Brain microvascular endothelial cell (primary cell): ENCODE data around the gene CCDC174.

Experiments
- DNase-seq: peaks from one replicate; pipeline ENCODE4 v3.0.0-alpha.2; 2020
- H3K27ac ChIP-seq: fragments of 250-450 bp; sonication (Bioruptor Pico); 2 replicates; pipeline ENCODE4 v1.5.1; 2020; ENCODE audit warnings: mild to moderate bottlenecking, moderate library complexity
- H3K27me3 ChIP-seq: fragments of 250-450 bp; sonication (Bioruptor Pico); replicated peaks from 2 replicates; pipeline ENCODE4 v1.5.1; 2020; ENCODE audit warnings: mild to moderate bottlenecking
- H3K36me3 ChIP-seq: fragments of 250-450 bp; sonication (Bioruptor Pico); replicated peaks from 2 replicates; pipeline ENCODE4 v1.5.1; 2020; ENCODE audit warnings: mild to moderate bottlenecking
- H3K4me3 ChIP-seq: 2 replicates; pipeline ENCODE4 v1.5.1; 2011; ENCODE audit warnings: low read depth, mild to moderate bottlenecking, control low read depth, low read length, moderate library complexity
- CTCF ChIP-seq: IDR thresholded peaks from 2 replicates; pipeline ENCODE4 v1.5.1; 2011; ENCODE audit warnings: low read depth, mild to moderate bottlenecking, moderate library complexity, low read length, control low read depth, inconsistent platforms; ENCODE audit errors: missing control alignments
- in situ Hi-C: cut with HindIII; loops from 2 replicates; pipeline ENCODE4 v1.10.0; 2017; ENCODE audit warnings: low sequenced_read_pairs, low pct_ligation_motif_present

The CCDC174 gene

GRCh38 chr3:14641346-14641745 is 10.2 kb upstream of the CCDC174 start:
- in situ Hi-C loops = no loop called here
- Histone ChIP-seq H3K4me3 (no peak overlapping the region), H3K27me3 (peaks cover 10% of the 10 kb centered on the region), H3K36me3 (no peaks in the 10 kb centered on the region), H3K27ac (no peak overlapping the region)
- no peak for DNase-seq
- TF ChIP-seq CTCF = no peak

GRCh38 chr3:14645453-14645852 is 6.1 kb upstream of the CCDC174 start:
- Histone ChIP-seq H3K27ac (no peak overlapping the region), H3K4me3 (no peak overlapping the region), H3K27me3 (peaks cover 10% of the 10 kb centered on the region), H3K36me3 (no peaks in the 10 kb centered on the region)
- no peak for DNase-seq
- in situ Hi-C loops = no loop called here
- TF ChIP-seq CTCF = no peak

- Histone ChIP-seq H3K36me3 (no peaks in the 10 kb centered on the region), H3K27me3 (peaks cover 10% of the 10 kb centered on the region), H3K27ac (no peak overlapping the region), H3K4me3 (no peak overlapping the region)
- in situ Hi-C loops = no loop called here
- TF ChIP-seq CTCF = no peak
- no peak for DNase-seq
These were observed 5.4 kb upstream of the CCDC174 start for GRCh38 chr3:14646131-14646573.

DNA sequence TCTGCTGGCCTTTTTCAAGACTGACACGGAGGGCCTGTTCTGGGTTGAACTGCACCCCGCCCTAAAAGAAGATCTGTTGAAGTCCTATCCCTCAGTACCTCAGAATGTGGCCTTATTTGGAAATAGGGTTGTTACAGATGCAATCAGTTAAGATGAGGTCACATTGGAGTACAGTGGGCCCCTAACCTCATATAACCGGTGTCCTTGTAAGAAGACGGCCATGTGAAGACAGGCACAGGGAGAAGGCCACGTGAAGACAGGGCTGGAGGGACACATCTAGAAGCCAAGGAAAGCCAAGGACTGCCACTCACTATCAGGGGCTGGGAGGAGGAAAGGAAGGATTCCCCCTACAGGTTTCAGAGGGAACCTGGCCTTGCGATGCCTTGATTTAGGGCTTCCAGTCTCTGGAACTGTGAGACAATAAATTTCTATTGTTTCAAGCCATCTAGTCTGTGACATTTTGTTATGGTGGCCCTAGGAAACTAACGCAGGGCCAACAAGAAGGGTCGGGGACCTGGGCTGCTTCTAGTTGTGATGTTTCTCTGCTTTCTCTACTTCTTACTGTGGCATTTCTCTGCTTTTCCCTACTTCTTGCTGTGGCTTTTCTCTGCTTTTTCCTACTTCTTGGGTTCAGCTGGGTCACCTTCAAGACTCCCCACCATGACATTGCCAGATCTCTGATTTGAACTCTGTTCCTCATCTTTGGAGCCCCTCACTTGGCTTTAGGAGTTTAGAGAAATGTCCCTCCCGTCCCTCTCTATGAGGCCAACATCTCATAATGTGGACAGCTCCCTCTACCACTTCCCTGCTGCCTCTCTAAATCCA is 4.8 kb upstream of the CCDC174 start:
- H3K27ac ChIP-seq = no peak overlapping the region
- no peak overlapping the region for H3K4me3 ChIP-seq
- no peak for DNase-seq
- H3K27me3 ChIP-seq = peaks cover 10% of the 10 kb centered on the region
- TF ChIP-seq CTCF = peak; percentile 39
- in situ Hi-C loops = no loop called here
- no peaks in the 10 kb centered on the region for H3K36me3 ChIP-seq

- Histone ChIP-seq H3K36me3 (no peaks in the 10 kb centered on the region), H3K4me3 (no peak overlapping the region), H3K27me3 (peaks cover 6% of the 10 kb centered on the region), H3K27ac (no peak overlapping the region)
- in situ Hi-C loops = no loop called here
- no peak for TF ChIP-seq CTCF
- DNase-seq = no peak
These were observed 3.3 kb upstream of the CCDC174 start for GRCh38 chr3:14647976-14648955.
